HPDE6-E6E7 (cell line): ENCODE measurements around the gene TNS3.
A peak's percentile ranks its signal among the peaks of the same experiment; 100 is the strongest.

ENCODE experiments used
- DNase-seq: peaks from one replicate; pipeline ENCODE4 v3.0.0; 2011; ENCODE audit warnings: missing footprints; ENCODE audit errors: extremely low spot score

Gene TNS3

GRCh38 chr7:47385536-47386125 is 196.3 kb downstream of the TNS3 start:
- no peak for DNase-seq

DNA sequence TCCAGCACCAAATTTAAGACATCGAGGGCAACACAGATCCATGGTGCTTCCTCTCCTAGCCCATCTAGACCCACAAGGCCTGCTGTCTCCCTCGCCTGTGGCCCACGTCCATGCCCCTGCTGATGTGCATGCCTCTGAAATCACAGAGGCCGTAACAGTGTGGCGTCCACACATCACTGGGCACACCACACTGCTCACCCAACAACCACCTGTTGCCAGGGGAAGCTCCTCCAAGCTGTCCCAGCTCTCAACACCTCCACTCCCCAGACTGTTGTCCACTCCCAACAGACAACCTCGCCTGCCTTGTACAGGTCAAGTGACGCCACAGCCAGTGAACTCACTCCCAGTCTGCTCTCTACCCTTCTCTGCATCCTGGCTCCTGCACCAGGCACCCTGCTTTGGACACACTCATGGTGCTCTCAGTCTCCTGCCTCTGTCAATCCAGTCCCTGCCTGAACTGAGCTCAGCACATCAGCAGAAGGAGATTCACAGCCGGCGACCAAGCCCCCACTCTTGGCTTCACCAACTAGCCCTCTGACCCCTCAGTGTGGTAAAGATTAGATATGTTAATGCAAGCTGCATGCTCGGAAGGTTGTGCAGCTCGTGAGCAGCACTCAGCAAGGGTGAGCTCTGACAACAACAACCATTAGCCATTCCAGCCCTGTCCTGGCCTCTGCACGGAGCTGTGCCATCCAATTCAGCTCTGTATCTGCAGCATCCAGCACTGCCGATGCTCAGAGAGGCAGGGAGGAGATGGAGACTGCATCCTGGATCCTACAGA is 197.0 kb downstream of the TNS3 start:
- DNase-seq, result no peak

GRCh38 chr7:47383696-47384445 is 198.0 kb downstream of the TNS3 start:
- no peak for DNase-seq

GRCh38 chr7:47383072-47383471 is 198.8 kb downstream of the TNS3 start:
- no peak for DNase-seq

DNA sequence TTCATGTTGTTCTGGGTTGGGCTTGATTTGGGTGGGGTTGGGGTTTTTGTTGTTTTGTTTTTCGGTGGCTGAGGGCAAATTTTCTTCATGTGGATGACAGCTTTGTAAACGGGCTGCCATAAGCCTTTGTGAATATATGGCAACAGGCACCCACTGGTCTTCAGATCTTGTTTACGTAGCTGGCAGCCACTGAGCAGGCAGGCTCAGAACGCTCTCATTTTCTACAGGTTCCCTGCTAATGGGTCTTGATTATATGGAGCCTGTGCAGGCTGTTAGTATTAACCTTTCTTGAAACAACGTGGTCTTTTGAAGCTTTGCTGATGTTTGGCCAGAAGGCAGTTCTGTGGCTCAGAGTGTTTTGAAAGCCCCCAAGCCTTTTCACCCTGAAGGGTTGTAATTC is 199.7 kb downstream of the TNS3 start:
- DNase-seq, result no peak

DNA sequence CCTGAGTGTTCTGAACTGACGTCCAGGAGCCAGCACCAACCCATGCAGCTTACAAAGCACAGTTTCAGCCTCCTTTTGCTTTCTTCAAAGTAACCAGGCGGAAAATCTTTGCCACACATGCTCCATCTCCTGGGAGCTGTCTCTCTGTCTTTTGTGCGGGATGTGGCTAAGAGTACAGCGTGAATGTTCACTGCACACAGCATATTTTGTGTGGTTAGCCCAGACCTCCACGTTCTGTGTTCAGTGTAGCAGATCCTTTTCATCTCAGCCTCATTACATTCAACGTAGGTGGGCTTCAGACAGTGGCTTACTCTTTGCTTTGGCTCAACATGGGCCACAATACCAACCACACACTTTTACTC is 200.8 kb downstream of the TNS3 start:
- no peak for DNase-seq

- no peak for DNase-seq
Observed at GRCh38 chr7:47380325-47381133, 201.4 kb downstream of the TNS3 start.

GRCh38 chr7:47379629-47380324 is 202.1 kb downstream of the TNS3 start:
- no peak for DNase-seq

- DNase-seq, result no peak
Observed at GRCh38 chr7:47378728-47379395, 203.0 kb downstream of the TNS3 start.

GRCh38 chr7:47377741-47378140 is 204.2 kb downstream of the TNS3 start:
- DNase-seq, result no peak

- no peak for DNase-seq
Observed at GRCh38 chr7:47376991-47377616, 204.8 kb downstream of the TNS3 start.

- DNase-seq, result no peak
Observed at GRCh38 chr7:47375121-47375938, 206.6 kb downstream of the TNS3 start.

DNA sequence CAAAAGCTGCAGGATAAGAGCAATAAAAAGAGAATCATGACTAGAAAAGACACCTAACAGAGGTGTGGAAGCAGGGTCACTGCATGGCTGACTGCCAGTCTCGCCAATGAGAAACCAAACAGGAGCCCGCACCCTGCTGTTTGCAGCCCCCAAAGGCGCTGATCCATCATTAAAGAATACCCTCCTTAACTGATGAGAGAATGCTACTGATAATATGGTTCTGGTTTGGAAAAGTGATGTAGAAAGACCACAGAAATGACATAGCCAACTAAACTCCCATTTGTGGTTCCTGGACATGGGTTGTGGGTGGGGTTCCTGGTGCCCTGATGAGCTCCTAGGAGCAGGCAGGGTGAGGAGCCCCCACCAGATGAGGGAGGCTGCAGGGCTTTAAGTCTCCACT is 207.4 kb downstream of the TNS3 start:
- DNase-seq, result no peak

DNA sequence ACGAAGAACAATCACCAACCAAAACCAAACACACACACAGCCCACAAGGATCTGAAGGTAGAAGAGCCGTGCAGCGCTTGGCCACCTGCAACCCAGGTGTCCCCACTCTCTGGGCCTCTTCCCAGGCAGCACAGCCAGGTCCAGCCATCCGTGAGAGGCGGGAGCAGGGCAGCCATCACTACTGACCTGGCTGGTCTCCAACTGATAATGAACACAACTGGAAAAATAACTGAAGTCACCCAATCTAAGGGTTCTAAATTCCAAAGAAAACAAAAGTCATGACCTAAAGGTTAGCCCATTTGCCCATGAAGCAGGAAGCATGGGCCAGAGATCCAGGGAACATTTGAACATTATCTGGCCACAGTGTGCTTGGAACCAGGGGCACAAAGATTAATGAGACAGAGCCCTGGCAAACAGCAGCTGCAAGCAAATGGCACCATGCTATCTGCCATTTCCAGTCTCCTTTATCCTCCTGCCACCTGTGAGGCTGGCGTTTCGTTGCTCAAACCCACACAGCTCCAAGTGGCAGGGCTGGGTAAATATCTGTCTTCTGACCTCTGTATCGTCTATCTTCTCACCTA is 207.9 kb downstream of the TNS3 start:
- DNase-seq, result no peak

- peak; percentile 68 for DNase-seq
Observed at GRCh38 chr7:47371733-47372368, 210.1 kb downstream of the TNS3 start.

DNA sequence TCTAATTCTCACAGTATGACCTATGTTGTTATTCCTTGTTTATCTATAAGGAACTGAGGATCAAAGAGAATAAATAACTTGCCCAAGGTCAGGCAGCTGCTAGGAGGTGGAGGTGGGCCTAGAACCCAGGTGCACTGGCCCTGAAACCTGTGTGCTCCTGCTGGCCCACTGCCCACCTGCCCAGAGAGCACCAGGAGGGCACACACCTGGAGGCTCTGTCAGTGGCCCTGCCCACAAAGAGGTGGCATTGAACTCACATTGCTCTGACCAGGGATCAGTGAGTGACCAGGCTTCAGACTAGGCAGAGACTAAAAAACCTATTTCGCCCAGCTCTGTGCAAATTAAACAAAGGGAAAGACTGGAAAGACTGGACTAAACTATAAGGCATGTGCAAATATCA is 210.6 kb downstream of the TNS3 start:
- DNase-seq, result no peak

DNA sequence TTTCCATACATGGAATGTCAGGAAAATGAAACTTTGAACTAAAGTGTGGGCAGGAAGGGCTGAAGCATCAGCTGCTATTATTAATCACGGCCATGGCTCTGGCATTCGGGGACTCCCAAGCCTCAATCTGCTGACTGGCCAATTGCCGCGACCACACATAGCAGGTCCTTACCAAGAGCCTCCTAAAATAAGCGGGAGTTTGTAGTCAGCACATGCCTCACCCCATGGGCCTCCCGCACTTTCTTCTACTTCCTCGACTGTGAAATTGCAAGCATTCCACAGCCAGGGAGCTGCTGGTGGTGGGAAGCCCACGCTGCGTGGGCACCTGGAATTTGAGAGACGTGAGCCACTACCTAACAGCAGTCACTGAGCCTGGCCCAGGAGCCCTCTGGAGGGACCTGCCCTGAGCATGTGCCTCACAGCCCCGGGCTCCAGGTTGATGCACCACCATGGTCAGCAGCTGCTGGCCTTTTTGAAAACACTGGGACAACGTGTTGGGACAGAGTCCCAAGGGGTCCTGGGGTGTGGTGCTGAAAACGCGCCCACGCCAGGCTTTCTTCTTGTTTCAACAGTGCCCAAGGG is 211.4 kb downstream of the TNS3 start:
- peak; percentile 35 for DNase-seq

GRCh38 chr7:47369736-47370135 is 212.2 kb downstream of the TNS3 start:
- DNase-seq, result no peak
